Coronary artery (tissue), 2 donors: ENCODE results near the gene SLCO4C1.

Experiments used
- DNase-seq: peaks from one replicate; pipeline ENCODE4 v3.0.0-alpha.2; 2017; ENCODE audit warnings: low spot score
- H3K27ac ChIP-seq, 2 donors: fragments of 200-600 bp; sonication (generic); one replicate each; pipeline ENCODE4 v1.5.1; 2016 to 2019
- H3K4me3 ChIP-seq: fragments of 200-600 bp; sonication (generic); 2 replicates; pipeline ENCODE4 v1.5.1; 2016; ENCODE audit warnings: mild to moderate bottlenecking, moderate library complexity
- TF ChIP-seq, protein P1 (sequence below): fragments of 200-600 bp; sonication (generic); IDR thresholded peaks from one replicate; pipeline ENCODE4 v1.5.1; 2019; ENCODE audit warnings: antibody characterized with exemption

Gene SLCO4C1

GRCh38 chr5:102290004-102290403 is 6.1 kb downstream of the SLCO4C1 start:
- DNase-seq, result no peak
- TF ChIP-seq, protein P1, sequence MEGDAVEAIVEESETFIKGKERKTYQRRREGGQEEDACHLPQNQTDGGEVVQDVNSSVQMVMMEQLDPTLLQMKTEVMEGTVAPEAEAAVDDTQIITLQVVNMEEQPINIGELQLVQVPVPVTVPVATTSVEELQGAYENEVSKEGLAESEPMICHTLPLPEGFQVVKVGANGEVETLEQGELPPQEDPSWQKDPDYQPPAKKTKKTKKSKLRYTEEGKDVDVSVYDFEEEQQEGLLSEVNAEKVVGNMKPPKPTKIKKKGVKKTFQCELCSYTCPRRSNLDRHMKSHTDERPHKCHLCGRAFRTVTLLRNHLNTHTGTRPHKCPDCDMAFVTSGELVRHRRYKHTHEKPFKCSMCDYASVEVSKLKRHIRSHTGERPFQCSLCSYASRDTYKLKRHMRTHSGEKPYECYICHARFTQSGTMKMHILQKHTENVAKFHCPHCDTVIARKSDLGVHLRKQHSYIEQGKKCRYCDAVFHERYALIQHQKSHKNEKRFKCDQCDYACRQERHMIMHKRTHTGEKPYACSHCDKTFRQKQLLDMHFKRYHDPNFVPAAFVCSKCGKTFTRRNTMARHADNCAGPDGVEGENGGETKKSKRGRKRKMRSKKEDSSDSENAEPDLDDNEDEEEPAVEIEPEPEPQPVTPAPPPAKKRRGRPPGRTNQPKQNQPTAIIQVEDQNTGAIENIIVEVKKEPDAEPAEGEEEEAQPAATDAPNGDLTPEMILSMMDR, result no peak
- H3K4me3 ChIP-seq, result no peak overlapping the region
- H3K27ac ChIP-seq, result no peak overlapping the region

DNA sequence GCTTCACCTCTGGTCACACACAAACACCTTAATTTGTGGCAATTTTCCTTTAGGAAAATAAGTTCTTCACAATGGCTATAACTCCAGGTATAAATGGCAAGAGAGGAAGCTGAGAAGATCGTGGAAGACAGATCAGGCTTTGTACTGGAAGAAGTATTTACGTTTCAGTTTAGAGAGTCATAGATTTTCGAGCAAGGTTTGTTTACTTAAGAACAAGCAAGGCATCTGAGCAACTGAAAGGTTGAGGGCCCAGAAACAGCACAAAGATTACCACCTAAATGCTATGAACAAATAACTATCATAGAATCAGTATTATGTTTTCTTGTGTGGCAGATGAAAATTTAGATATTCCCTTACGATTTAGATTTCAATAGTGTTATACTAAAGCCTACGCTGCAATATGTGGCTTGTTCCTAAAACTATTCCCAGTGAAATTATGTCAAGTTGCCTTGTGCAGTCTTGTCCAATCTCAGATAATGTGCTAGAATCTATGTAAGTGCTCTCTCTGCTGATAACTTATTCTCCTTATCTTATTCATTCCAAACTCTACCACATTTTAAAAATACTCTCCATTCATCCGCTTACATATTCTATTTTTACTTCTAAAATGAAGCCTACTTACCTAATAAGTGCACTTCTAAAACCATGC is 6.7 kb downstream of the SLCO4C1 start:
- H3K4me3 ChIP-seq, result no peak overlapping the region

GRCh38 chr5:102288630-102289029 is 7.5 kb downstream of the SLCO4C1 start:
- no peak for DNase-seq
- no peak overlapping the region for H3K27ac ChIP-seq
- H3K4me3 ChIP-seq, result no peak overlapping the region
- TF ChIP-seq, protein P1, result no peak

More for the DNA sequence above, 6.7 kb downstream of the SLCO4C1 start:
- TF ChIP-seq, protein P1, result no peak
- H3K27ac ChIP-seq, result no peak overlapping the region
- DNase-seq, result no peak

- DNase-seq, result no peak
- Histone ChIP-seq H3K27ac (no peak overlapping the region), H3K4me3 (no peak overlapping the region)
- TF ChIP-seq, protein P1, result no peak
These were observed 9.6 kb downstream of the SLCO4C1 start for GRCh38 chr5:102286476-102286875.

GRCh38 chr5:102283102-102283797 is 12.8 kb downstream of the SLCO4C1 start:
- Histone ChIP-seq H3K4me3 (no peak overlapping the region), H3K27ac (no peak overlapping the region)
- no peak for DNase-seq
- TF ChIP-seq, protein P1, result no peak

DNA sequence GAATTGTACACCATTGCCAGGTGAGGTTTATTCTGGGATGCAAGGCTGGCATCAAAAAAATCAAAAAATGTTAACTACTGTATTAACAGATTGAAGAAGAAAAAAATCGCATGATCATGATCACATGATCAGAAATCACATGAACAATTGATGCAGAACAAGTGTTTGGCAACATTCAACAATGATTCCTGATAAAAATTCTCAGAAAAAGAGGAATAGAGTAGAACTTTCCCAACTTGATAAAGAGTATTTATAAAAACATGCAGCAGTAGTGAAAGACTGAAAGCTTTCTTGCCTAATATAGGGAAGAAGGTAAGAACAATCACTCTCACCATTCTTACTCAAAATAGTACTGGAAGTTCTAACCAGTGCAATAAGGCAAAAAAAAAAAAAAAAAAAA is 16.4 kb downstream of the SLCO4C1 start:
- TF ChIP-seq, protein P1, result no peak
- Histone ChIP-seq H3K27ac (no peak overlapping the region), H3K4me3 (no peak overlapping the region)
- DNase-seq, result no peak

DNA sequence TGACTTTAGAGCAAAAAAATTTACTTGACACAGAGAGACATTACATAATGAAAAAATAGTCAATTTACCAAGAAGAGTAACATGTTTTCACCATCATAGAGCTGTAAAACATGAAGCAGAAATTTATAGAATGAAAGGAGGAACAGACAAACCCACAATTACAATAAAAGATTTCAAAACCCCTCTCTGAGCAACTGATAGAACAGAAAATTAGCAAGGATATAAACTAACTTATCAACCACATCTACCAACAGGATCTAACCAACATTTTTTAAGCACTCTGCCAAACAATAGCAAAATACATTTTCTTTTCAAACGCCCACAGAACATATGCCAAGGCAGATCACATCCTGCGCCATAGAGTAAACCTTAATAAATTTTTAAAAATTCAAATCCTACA is 17.9 kb downstream of the SLCO4C1 start:
- no peak for DNase-seq
- TF ChIP-seq, protein P1, result no peak
- Histone ChIP-seq H3K27ac (no peak overlapping the region), H3K4me3 (no peak overlapping the region)
